Measurements from ENCODE around the gene FMN1.

Gene FMN1

DNA sequence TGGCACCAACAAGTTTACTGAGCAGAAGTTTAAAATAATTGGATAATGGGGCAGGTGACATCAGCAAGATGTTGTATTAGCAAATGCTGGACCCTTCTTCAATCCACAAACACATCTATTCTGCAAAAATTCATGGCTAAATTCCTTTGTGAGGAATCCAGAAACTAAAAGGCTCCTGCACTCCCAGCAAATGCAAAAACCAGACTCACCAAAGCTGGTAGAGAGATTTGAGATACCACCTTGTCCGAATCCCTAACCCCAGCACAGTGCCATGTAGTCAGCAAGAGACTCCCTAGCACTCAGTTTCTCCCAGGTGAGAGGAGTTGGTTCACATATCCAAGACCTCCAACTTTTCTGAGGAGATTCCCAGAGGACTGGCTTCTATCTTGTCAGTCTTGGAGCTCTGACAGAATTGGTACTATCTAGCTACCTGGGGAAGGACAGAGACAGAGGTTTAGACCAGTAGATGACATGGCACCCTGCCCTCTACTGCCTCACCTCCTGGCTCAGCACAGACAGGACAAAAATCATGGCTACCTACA is 454.9 kb downstream of the FMN1 start:
- DNase-seq, result no peak

DNA sequence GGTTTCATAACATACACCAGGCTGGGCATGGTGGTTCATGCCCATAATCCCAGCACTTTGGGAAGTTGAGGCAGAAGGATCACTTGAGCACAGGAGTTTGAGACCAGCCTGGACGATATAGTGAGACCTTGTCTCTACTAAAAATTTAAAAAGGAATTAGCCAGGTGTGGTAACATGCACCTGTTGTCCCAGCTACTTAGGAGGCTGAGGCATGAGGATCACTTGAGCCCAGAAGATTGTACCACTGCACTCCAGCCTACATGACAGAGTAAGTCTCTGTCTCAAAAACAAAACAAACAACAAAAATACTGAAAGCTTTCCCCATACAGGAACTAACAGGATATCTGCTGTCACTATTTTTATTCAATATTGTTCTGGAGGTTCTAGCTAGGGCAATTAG is 455.8 kb downstream of the FMN1 start:
- DNase-seq, result no peak

GRCh38 chr15:32737304-32737703 is 457.2 kb downstream of the FMN1 start:
- DNase-seq, result no peak

DNA sequence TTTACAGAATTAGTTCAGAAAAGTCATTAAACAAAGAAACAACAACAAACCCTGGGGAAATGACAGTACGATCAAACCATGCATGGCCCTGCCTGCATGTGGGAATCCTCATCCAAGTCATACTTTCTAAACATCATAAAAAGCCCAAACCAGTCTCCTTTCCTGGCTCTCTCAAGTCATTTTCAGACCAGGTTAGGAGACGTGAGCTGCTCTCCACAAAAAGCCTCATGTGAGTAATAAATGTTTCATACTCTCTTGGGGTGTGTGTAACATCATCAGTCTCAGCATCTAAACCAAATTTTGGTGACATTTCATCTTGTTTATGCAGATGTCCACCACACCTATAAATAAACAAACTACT is 457.8 kb downstream of the FMN1 start:
- no peak for DNase-seq

DNA sequence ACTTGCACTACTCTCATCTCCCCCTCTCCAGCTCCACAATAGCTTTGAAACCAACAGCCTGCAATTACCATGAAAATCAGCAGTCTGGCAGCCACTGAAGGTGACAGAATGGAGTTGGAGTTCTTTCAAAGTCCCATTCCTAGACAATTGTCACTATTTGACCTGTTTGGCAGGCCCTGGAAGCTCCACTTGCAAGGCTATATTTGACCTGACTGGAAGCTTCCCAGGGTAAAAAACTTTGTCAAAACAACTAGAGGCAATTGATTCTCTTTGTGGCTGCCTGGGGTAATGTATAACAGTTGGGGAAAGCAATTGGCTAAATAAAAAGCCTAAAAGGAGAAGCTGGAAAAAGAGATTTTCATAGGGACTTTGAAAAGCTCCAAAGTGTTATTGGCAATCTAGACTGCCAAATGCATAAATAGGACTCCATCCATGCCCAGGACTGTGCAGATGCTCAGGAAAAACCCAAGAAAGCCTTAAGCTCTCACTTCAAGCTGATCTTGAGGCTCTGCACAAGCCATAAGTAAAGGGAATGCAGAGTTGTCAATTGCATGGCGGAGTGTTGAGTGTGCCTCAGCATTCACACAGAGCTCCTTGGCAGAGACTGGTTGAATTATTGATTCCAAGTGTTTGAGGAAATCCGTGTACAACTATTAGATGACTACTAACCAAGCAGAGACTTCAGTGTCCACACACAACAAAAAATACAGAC is 458.4 kb downstream of the FMN1 start:
- no peak for DNase-seq

- DNase-seq, result no peak
These were observed 461.2 kb downstream of the FMN1 start for GRCh38 chr15:32733281-32733680.

- DNase-seq, result no peak
These were observed 461.8 kb downstream of the FMN1 start for GRCh38 chr15:32732574-32733157.

DNA sequence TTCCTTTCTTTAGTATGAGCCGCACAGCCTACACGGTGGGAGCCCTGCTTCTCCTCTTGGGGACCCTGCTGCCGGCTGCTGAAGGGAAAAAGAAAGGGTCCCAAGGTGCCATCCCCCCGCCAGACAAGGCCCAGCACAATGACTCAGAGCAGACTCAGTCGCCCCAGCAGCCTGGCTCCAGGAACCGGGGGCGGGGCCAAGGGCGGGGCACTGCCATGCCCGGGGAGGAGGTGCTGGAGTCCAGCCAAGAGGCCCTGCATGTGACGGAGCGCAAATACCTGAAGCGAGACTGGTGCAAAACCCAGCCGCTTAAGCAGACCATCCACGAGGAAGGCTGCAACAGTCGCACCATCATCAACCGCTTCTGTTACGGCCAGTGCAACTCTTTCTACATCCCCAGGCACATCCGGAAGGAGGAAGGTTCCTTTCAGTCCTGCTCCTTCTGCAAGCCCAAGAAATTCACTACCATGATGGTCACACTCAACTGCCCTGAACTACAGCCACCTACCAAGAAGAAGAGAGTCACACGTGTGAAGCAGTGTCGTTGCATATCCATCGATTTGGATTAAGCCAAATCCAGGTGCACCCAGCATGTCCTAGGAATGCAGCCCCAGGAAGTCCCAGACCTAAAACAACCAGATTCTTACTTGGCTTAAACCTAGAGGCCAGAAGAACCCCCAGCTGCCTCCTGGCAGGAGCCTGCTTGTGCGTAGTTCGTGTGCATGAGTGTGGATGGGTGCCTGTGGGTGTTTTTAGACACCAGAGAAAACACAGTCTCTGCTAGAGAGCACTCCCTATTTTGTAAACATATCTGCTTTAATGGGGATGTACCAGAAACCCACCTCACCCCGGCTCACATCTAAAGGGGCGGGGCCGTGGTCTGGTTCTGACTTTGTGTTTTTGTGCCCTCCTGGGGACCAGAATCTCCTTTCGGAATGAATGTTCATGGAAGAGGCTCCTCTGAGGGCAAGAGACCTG is 463.5 kb downstream of the FMN1 start:
- peak; percentile 35 for DNase-seq

DNA sequence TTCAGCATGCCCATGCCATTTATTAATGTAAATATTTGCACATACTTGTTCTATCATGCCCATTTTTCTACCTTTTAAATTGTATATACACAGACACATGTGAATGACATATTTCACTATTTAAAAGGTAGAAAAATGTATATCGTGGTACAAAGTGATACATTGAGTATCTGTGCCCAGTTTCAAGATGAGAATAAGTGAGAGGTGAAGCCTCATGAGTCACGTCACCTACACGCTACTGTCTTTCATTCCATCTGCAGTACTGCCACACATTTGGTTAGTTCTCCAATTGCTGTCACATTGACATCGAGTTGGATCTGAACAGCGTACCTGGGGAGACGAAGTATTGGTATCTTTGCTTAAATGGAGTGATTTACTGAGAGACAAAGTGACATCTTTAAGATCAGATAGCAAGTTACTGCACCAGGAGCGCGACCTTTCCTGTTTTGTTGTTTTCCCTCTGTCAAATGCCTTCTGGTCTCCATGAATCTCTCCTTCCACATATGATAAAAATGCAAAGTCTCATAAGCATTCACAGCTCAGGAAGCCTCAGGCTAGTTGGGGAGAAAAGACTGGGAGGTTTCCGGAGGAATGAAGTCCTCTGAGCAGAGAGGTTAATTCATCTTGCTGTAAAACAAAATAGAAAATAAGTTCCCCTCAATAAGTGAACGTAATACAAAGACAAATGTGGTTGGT is 464.7 kb downstream of the FMN1 start:
- no peak for DNase-seq

GRCh38 chr15:32723171-32723948 is 471.2 kb downstream of the FMN1 start:
- no peak for DNase-seq

GRCh38 chr15:32722136-32722535 is 472.4 kb downstream of the FMN1 start:
- DNase-seq, result no peak

DNA sequence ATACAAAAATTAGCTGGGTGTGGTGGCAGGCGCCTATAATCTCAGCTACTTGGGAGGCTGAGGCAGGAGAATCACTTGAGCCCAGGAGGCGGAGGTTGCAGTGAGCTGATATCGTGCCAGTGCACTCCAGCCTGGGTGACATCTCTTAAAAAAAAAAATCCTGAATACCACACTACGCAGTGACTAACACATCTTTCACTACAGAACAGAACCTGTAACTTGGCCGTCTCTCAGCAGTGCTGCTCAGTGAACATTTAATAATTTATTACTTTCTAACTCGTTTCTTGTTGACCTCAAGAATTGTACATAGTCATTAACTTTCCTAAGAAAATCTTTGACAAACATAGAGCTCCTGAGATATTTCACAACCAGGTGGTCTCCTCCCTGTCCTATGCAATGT is 472.9 kb downstream of the FMN1 start:
- DNase-seq, result no peak

- DNase-seq, result no peak
These were observed 475.4 kb downstream of the FMN1 start for GRCh38 chr15:32718821-32719716.

- DNase-seq, result no peak
These were observed 476.2 kb downstream of the FMN1 start for GRCh38 chr15:32718227-32718820.

DNA sequence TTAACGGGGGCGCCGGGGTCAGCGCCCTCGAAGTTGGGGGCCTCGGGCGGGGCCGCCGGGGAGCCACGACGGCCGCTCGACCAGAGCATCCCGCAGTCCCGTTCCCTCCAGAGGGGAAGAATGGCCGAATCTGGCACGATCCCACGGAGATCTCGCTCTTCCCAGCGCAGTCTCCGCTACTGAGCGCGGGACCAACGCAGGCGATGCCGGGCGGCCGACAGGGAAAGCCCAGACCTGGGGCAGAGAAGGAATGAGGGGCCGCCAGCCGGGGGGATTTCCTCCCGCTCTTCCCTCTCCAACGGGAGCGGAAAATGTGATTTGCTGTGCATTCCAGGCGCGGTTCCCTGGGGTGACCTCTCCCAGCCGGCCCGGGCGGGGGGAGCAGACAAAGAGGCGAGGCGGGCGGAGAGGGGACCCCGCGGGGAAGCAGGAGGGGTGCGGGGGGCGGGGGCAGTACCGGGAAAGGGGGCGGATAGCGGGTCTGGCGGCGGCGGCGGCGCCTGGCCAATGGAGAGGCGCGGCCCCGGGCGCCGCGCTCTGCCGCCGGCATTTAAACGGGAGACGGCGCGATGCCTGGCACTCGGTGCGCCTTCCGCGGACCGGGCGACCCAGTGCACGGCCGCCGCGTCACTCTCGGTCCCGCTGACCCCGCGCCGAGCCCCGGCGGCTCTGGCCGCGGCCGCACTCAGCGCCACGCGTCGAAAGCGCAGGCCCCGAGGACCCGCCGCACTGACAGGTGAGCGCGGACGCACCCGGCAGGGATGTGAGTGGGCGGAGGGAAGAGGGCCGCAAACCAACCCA is 476.9 kb downstream of the FMN1 start, which contains the start of gene GREM1:
GREM1 (plus strand) TSS at position 579 of the 801 bp plus-strand sequence. CDS start 12,687 bp downstream, outside the sequence.
- no peak for DNase-seq

- no peak for DNase-seq
These were observed 477.5 kb downstream of the FMN1 start for GRCh38 chr15:32716915-32717425.

DNA sequence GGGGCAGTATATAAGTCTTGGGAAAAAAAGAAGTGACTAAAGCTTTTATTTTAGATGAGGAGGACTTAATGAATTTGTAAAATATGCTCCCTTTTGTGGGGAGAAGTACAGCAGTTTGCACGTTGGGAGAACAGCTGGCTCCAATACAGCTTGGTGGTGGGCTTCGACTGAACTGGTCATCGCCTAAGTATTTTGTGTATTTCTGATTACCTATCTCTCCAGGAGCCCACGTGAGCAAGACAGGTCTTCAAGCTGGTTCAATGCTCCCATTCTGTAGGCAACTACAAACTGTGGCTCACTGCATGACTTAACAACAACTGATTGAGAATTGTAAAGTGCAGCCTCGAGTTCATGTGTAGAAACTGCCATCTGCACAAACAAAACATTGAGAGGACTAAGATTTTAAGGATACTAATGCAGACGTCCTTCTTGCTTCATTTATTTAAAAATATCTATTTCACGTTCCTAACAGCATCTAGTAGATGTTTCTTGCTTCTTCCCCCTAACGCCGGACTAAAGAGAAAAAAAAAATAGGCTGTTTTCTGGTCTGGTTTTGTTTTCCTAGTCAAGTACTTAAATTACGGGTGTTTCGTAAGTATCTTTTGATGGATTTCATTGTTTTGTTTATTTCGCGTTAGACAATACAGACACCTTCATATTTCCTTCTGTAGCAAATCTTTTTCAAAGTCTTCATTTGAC is 478.1 kb downstream of the FMN1 start:
- DNase-seq, result no peak

Data from stimulated activated CD8-positive, alpha-beta memory T cell treated with anti-CD3 and anti-CD28 coated beads, Interleukin-4, amount 100 ng/mL, for 48 hours (primary cell).